ENCODE results near the gene SLC32A1. TPM values are rescaled to one million over a fixed set of nuclear protein-coding genes. Genes with fewer than 3 reads are reported as not detected.

SLC32A1 gene
- total and polyA plus RNA-seq, 2 of the 13 experiments (the other 11 are each of a cell fraction or from before 2014, with no cell fraction given): not detected

DNA sequence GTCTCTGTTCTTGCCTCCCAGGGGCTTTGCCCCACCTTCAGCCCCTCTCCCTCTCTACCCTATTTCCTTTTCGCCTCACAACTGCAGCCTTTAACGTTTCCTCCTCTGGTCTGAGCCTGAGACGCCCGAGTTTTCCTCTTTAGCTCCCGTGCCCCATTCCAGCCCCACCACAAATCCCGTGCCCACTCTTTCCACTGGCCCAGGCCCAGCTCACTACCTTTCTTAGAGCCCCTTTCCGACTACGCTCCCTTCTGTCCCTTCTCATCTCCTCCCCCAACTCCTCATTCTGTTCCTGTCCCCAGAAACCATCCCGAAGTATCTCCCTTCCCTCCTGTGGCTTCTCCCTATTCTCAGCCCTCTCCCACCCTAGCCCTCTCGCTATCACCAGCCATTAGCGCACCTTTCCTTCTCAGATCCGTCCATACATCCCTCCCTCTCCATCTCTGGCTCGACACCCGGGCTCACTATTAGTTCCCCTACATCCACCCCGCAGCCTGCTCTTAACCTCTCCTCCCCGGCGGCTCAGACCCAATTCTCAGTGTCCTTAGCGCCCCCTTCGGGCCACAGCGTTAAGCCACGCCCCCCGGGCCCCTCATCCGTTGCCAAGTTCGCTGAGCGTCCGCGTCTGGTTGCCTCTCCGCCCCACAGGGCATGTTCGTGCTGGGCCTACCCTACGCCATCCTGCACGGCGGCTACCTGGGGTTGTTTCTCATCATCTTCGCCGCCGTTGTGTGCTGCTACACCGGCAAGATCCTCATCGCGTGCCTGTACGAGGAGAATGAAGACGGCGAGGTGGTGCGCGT, 2.7 kb downstream of the SLC32A1 start (continued):
- TF ChIP-seq, protein P1, sequence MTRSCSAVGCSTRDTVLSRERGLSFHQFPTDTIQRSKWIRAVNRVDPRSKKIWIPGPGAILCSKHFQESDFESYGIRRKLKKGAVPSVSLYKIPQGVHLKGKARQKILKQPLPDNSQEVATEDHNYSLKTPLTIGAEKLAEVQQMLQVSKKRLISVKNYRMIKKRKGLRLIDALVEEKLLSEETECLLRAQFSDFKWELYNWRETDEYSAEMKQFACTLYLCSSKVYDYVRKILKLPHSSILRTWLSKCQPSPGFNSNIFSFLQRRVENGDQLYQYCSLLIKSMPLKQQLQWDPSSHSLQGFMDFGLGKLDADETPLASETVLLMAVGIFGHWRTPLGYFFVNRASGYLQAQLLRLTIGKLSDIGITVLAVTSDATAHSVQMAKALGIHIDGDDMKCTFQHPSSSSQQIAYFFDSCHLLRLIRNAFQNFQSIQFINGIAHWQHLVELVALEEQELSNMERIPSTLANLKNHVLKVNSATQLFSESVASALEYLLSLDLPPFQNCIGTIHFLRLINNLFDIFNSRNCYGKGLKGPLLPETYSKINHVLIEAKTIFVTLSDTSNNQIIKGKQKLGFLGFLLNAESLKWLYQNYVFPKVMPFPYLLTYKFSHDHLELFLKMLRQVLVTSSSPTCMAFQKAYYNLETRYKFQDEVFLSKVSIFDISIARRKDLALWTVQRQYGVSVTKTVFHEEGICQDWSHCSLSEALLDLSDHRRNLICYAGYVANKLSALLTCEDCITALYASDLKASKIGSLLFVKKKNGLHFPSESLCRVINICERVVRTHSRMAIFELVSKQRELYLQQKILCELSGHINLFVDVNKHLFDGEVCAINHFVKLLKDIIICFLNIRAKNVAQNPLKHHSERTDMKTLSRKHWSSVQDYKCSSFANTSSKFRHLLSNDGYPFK (CRISPR knock-in tag; IDR thresholded peaks at IDR 0.05; ENCODE audit: borderline replicate concordance): no peak
- no peak for TF ChIP-seq FOXC1 (CRISPR knock-in tag; IDR thresholded peaks at IDR 0.05; ENCODE audit: borderline replicate concordance)
- TF ChIP-seq, protein P2, sequence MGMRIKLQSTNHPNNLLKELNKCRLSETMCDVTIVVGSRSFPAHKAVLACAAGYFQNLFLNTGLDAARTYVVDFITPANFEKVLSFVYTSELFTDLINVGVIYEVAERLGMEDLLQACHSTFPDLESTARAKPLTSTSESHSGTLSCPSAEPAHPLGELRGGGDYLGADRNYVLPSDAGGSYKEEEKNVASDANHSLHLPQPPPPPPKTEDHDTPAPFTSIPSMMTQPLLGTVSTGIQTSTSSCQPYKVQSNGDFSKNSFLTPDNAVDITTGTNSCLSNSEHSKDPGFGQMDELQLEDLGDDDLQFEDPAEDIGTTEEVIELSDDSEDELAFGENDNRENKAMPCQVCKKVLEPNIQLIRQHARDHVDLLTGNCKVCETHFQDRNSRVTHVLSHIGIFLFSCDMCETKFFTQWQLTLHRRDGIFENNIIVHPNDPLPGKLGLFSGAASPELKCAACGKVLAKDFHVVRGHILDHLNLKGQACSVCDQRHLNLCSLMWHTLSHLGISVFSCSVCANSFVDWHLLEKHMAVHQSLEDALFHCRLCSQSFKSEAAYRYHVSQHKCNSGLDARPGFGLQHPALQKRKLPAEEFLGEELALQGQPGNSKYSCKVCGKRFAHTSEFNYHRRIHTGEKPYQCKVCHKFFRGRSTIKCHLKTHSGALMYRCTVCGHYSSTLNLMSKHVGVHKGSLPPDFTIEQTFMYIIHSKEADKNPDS (CRISPR knock-in tag; IDR thresholded peaks at IDR 0.05): no peak
- no peak for TF ChIP-seq IRX3 (CRISPR knock-in tag; IDR thresholded peaks at IDR 0.05; ENCODE audit: borderline replicate concordance, low read depth)
- TF ChIP-seq, protein P3, sequence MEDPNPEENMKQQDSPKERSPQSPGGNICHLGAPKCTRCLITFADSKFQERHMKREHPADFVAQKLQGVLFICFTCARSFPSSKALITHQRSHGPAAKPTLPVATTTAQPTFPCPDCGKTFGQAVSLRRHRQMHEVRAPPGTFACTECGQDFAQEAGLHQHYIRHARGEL (CRISPR knock-in tag; IDR thresholded peaks at IDR 0.05): no peak
- TF ChIP-seq HNRNPH1 (optimal IDR thresholded peaks at IDR 0.05; ENCODE audit: low read depth, low read length): no peak
- TF ChIP-seq, protein P4, sequence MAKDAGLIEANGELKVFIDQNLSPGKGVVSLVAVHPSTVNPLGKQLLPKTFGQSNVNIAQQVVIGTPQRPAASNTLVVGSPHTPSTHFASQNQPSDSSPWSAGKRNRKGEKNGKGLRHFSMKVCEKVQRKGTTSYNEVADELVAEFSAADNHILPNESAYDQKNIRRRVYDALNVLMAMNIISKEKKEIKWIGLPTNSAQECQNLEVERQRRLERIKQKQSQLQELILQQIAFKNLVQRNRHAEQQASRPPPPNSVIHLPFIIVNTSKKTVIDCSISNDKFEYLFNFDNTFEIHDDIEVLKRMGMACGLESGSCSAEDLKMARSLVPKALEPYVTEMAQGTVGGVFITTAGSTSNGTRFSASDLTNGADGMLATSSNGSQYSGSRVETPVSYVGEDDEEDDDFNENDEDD (CRISPR knock-in tag; IDR thresholded peaks at IDR 0.05; ENCODE audit: borderline replicate concordance): no peak
- no peak for TF ChIP-seq SMAD9 (CRISPR knock-in tag; IDR thresholded peaks at IDR 0.05)
- TF ChIP-seq ZNF468 (CRISPR knock-in tag; IDR thresholded peaks at IDR 0.05): 0 out of 2 replicates have a peak, but pooled peaks have one; percentile 49
- TF ChIP-seq, protein P5, sequence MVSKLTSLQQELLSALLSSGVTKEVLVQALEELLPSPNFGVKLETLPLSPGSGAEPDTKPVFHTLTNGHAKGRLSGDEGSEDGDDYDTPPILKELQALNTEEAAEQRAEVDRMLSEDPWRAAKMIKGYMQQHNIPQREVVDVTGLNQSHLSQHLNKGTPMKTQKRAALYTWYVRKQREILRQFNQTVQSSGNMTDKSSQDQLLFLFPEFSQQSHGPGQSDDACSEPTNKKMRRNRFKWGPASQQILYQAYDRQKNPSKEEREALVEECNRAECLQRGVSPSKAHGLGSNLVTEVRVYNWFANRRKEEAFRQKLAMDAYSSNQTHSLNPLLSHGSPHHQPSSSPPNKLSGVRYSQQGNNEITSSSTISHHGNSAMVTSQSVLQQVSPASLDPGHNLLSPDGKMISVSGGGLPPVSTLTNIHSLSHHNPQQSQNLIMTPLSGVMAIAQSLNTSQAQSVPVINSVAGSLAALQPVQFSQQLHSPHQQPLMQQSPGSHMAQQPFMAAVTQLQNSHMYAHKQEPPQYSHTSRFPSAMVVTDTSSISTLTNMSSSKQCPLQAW (CRISPR knock-in tag; IDR thresholded peaks at IDR 0.05): no peak
- TF ChIP-seq ZFAT (CRISPR knock-in tag; conservative IDR thresholded peaks at IDR 0.05): no peak
- TF ChIP-seq ELF4 (CRISPR knock-in tag; IDR thresholded peaks at IDR 0.05; ENCODE audit: borderline replicate concordance): no peak
- TF ChIP-seq TCF7 (IDR thresholded peaks at IDR 0.05; ENCODE audit: low read depth): no peak
- TF ChIP-seq, protein P6, sequence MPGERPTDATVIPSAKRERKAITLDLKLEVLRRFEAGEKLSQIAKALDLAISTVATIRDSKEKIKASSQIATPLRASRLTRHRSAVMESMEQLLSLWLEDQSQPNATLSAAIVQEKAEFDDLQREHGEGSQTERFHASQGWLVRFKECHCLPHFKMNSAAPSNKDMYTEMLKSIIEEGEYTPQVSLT (CRISPR knock-in tag; IDR thresholded peaks at IDR 0.05; ENCODE audit: borderline replicate concordance, low read depth): no peak
